K562 (cell line): ENCODE results near the gene PAFAH2. TPM values are rescaled to one million over a fixed set of nuclear protein-coding genes. Genes with fewer than 3 reads are reported as not detected.

Experiments
- ATAC-seq: fragments of 200-7000 bp; cut with Tn5 transposase; 3 replicates; pipeline ENCODE4 v1.9.1; 2020; ENCODE audit warnings: moderate library complexity
- BruUV-seq: library from RNA; stranded (reverse); fragments of 400-500 nt; replicated peaks from 2 replicates; lab custom pipeline; 2021; lab: Mats Ljungman, UMichigan
- CTCF ChIA-PET: fragments of 300-600 bp; formaldehyde crosslinking; extraction: SDS; loops from one replicate; lab custom pipeline; 2021; ENCODE audit warnings: low intra/inter-chr PET ratio; lab: Yijun Ruan, JAX
- POLR2A ChIA-PET: fragments of 300-600, 350-650 bp; sonication (Branson Sonifier 250); formaldehyde crosslinking; extraction: SDS; loops from one replicate; lab custom pipeline; 2021; ENCODE audit warnings: antibody characterized with exemption, inconsistent platforms; lab: Yijun Ruan, JAX
- DNase-seq, 4 experiments: peaks; one replicate each; pipeline versions ENCODE4 v3.0.0 to v3.0.0-alpha.2; 2011 to 2018; ENCODE audit warnings: low spot score in 3 of 4, mixed read lengths in 3 of 4; ENCODE audit errors: extremely low read depth in 1 of 4
- FAIRE-seq: peaks from 2 replicates; lab custom pipeline; 2011; peaks lifted over from hg19 to GRCh38; lab: Jason Lieb, UNC
- H2AFZ ChIP-seq: 2 replicates; pipeline ENCODE4 v1.6.0; 2011; ENCODE audit warnings: low read depth, low read length, control low read depth, inconsistent platforms
- H3K27ac ChIP-seq: fragments of 200-600 bp; 3 replicates; pipeline ENCODE4 v1.8.0; 2011; ENCODE audit warnings: low read depth, mild to moderate bottlenecking, control low read depth, inconsistent platforms, low read length, moderate library complexity, mixed read lengths; ENCODE audit errors: extremely low read depth
- H3K27me3 ChIP-seq, 2 experiments: fragments of 300-600 bp in 1 of 2; 2 replicates in 1 of 2; 3 replicates in 1 of 2; pipeline versions ENCODE4 v1.6.0 to v1.8.0; 2011; ENCODE audit warnings: inconsistent platforms in 2 of 2, low read length in 2 of 2, mild to moderate bottlenecking in 1 of 2, mixed read lengths in 1 of 2, moderate library complexity in 1 of 2; ENCODE audit not compliant: control insufficient read depth in 2 of 2, insufficient read depth in 2 of 2
- H3K36me3 ChIP-seq: fragments of 300-600 bp; 3 replicates; pipeline ENCODE4 v1.8.0; 2011; ENCODE audit warnings: mild to moderate bottlenecking, low read length, inconsistent platforms; ENCODE audit not compliant: control insufficient read depth, insufficient read depth
- H3K4me1 ChIP-seq, 2 experiments: fragments of 200-600 bp in 1 of 2; replicated peaks in 1 of 2; 2 replicates in 1 of 2; 3 replicates in 1 of 2; pipeline versions ENCODE4 v1.5.1 to v1.8.0; 2011; ENCODE audit warnings: inconsistent platforms in 2 of 2, low read length in 2 of 2, mild to moderate bottlenecking in 1 of 2, mixed read lengths in 1 of 2, moderate library complexity in 1 of 2; ENCODE audit not compliant: control insufficient read depth in 2 of 2, insufficient read depth in 2 of 2
- H3K4me2 ChIP-seq: 2 replicates; pipeline ENCODE4 v1.6.1; 2011; ENCODE audit warnings: low read length, control low read depth, inconsistent platforms, mixed read lengths; ENCODE audit not compliant: insufficient read depth
- H3K4me3 ChIP-seq: fragments of 200-600 bp; sonication (generic), shearing (Covaris generic); 2 replicates; pipeline ENCODE4 v1.5.1; 2016; ENCODE audit warnings: control low read depth, inconsistent platforms
- H3K79me2 ChIP-seq: fragments of 200-600 bp; 3 replicates; pipeline ENCODE4 v1.8.0; 2011; ENCODE audit warnings: low read length, inconsistent platforms; ENCODE audit not compliant: control insufficient read depth, insufficient read depth
- H3K9ac ChIP-seq, 2 experiments: 2 replicates each; pipeline versions ENCODE4 v1.6.0 to v1.6.1; 2011; ENCODE audit warnings: low read depth in 2 of 2, low read length in 2 of 2, control low read depth in 1 of 2, inconsistent platforms in 1 of 2, mild to moderate bottlenecking in 1 of 2, mixed read lengths in 1 of 2; ENCODE audit not compliant: insufficient read depth in 1 of 2
- H3K9me1 ChIP-seq: one replicate; pipeline ENCODE4 v1.6.0; 2011; ENCODE audit warnings: inconsistent platforms, mild to moderate bottlenecking, low read length, moderate library complexity; ENCODE audit not compliant: control insufficient read depth, insufficient read depth
- H3K9me3 ChIP-seq: replicated peaks from 2 replicates; pipeline ENCODE4 v1.5.1; 2011; ENCODE audit warnings: low read depth, low read length, inconsistent platforms; ENCODE audit not compliant: control insufficient read depth, insufficient read depth
- H4K20me1 ChIP-seq: replicated peaks from 2 replicates; pipeline ENCODE4 v1.6.1; 2011; ENCODE audit warnings: low read length, inconsistent platforms, mixed read lengths; ENCODE audit not compliant: control insufficient read depth, insufficient read depth
- ATF2 ChIP-seq: sonication (generic); formaldehyde crosslinking; IDR thresholded peaks from 2 replicates; pipeline ENCODE4 v1.8.1; 2022; ENCODE audit warnings: missing genetic modification reagents
- DNMT1 ChIP-seq: fragments of 450-650 bp; IDR thresholded peaks from 2 replicates; pipeline ENCODE4 v1.6.1; 2016; ENCODE audit warnings: antibody characterized with exemption, mild to moderate bottlenecking
- LCOR ChIP-seq: sonication (generic); formaldehyde crosslinking; IDR thresholded peaks from 2 replicates; pipeline ENCODE4 v1.8.0; 2022; ENCODE audit warnings: mild to moderate bottlenecking, missing genetic modification reagents
- MED1 ChIP-seq: sonication (generic); formaldehyde crosslinking; IDR thresholded peaks from 2 replicates; pipeline ENCODE4 v1.8.1; 2023; ENCODE audit warnings: missing genetic modification reagents, borderline replicate concordance
- SRSF7 ChIP-seq: fragments of 200-400 bp; formaldehyde crosslinking; optimal IDR thresholded peaks from 2 replicates; pipeline ENCODE3; 2017; ENCODE audit warnings: mild to moderate bottlenecking, low read depth, low read length
- TCFL5 ChIP-seq: fragments of 250-450 bp; sonication (Bioruptor Pico); conservative IDR thresholded peaks from 2 replicates; pipeline ENCODE4 v1.6.1; 2021; ENCODE audit warnings: mild to moderate bottlenecking, moderate library complexity, matching md5 sums
- WGBS: fragments of 100-300 bp; shearing (Covaris generic); methylation state at CpG from one replicate; pipeline ENCODE4 v1.1.6; 2016; ENCODE audit warnings: low coverage, mixed read lengths; ENCODE audit not compliant: insufficient coverage; ENCODE audit errors: missing lambda C conversion rate; 5-methylcytosine and 5-hydroxymethylcytosine counted together
- in situ Hi-C: fragments of 300-500 bp; cut with MboI; formaldehyde crosslinking; loops from 4 replicates; pipeline ENCODE4 v1.15.0; 2018; ENCODE audit warnings: inconsistent platforms, mixed read lengths
- intact Hi-C: fragments of 100-400 bp; cut with micrococcal nuclease; formaldehyde crosslinking; loops from 2 replicates; pipeline ENCODE4 v1.14.2; 2022
- polyA plus RNA-seq, 8 experiments: library from polyadenylated mRNA; depleted of rRNA in 4 of 8; stranded (reverse) in 5 of 8; unstranded in 3 of 8; fragments of >200 nt; fragmentation: Nextera tagmentation in 2 of 8; fragmentation: Illumina TruSeq in 1 of 8; extraction: Ambion mirVana in 2 of 8; extraction: Trizol in 1 of 8; gene quantifications; 2 replicates each; pipeline versions ENCODE4 v1.2.1 to v1.2.3, GENCODE V29; 2011 to 2014; ENCODE audit warnings: inconsistent platforms in 1 of 8, missing spikeins in 1 of 8
- total RNA-seq, 7 experiments: library from RNA; depleted of rRNA in 6 of 7; stranded (reverse); fragments of >200 nt in 6 of 7; fragmentation: Illumina TruSeq in 2 of 7; extraction: Trizol in 2 of 7; gene quantifications; 2 replicates each; pipeline versions ENCODE4 v1.2.1 to v1.2.3, GENCODE V29; 2011 to 2021; ENCODE audit warnings: low replicate concordance in 1 of 7
- TF ChIP-seq, protein P1 (sequence below): fragments of 450-650 bp; formaldehyde crosslinking; IDR thresholded peaks from 2 replicates; pipeline ENCODE4 v1.4.0; 2022; ENCODE audit warnings: mild to moderate bottlenecking, moderate library complexity
- TF ChIP-seq, protein P2 (sequence below): fragments of 450-650 bp; IDR thresholded peaks from 2 replicates; pipeline ENCODE4 v1.6.1; 2018; ENCODE audit not compliant: partially characterized antibody

PAFAH2 gene
- total and polyA plus RNA-seq, 9 of the 15 experiments (the other 6 are each of a cell fraction or from before 2014, with no cell fraction given): 4.2 to 10.9 (median 6.8) TPM

DNA sequence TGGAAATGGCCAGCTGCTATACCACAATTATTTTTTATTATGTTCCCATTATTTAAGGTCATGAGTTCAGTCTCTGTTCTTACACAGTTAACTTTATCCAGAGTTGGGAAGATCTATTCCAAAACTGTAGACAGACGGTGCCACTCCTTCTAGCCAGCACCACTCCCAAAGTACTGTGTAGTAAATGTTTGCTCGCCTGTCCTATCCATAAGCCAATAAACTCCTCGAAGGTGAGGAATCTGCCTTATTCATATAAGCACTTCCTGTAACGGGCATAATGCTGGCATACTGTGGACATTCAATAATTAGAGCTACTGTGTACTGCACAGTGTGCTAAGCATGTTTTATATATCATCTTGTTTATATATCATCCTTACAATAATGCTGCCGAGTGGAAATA lies 65.5 kb downstream of the PAFAH2 start:
- intact Hi-C loops (loop anchor here (2.0 kb wide), 1 partner anchor 26 kb away; the partner anchor contains the start of gene STMN1), in situ Hi-C loops (no loop called here)
- POLR2A ChIA-PET: interaction anchor here (0.8 to 3.0 kb wide), 5 partner anchors 8 to 40 kb away, joined by 4 to 13 read pairs (median 6); partner anchors contain the start of gene STMN1
- no peaks in the 10 kb centered on the region for H3K9me3 ChIP-seq
- H3K36me3 ChIP-seq: no peaks in the 10 kb centered on the region
- no peak for TF ChIP-seq LCOR
- TF ChIP-seq, protein P1, sequence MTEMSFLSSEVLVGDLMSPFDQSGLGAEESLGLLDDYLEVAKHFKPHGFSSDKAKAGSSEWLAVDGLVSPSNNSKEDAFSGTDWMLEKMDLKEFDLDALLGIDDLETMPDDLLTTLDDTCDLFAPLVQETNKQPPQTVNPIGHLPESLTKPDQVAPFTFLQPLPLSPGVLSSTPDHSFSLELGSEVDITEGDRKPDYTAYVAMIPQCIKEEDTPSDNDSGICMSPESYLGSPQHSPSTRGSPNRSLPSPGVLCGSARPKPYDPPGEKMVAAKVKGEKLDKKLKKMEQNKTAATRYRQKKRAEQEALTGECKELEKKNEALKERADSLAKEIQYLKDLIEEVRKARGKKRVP (CRISPR knock-in tag): no peak
- no peak for TF ChIP-seq MED1
- no peak for TF ChIP-seq ATF2
- TF ChIP-seq, protein P2, sequence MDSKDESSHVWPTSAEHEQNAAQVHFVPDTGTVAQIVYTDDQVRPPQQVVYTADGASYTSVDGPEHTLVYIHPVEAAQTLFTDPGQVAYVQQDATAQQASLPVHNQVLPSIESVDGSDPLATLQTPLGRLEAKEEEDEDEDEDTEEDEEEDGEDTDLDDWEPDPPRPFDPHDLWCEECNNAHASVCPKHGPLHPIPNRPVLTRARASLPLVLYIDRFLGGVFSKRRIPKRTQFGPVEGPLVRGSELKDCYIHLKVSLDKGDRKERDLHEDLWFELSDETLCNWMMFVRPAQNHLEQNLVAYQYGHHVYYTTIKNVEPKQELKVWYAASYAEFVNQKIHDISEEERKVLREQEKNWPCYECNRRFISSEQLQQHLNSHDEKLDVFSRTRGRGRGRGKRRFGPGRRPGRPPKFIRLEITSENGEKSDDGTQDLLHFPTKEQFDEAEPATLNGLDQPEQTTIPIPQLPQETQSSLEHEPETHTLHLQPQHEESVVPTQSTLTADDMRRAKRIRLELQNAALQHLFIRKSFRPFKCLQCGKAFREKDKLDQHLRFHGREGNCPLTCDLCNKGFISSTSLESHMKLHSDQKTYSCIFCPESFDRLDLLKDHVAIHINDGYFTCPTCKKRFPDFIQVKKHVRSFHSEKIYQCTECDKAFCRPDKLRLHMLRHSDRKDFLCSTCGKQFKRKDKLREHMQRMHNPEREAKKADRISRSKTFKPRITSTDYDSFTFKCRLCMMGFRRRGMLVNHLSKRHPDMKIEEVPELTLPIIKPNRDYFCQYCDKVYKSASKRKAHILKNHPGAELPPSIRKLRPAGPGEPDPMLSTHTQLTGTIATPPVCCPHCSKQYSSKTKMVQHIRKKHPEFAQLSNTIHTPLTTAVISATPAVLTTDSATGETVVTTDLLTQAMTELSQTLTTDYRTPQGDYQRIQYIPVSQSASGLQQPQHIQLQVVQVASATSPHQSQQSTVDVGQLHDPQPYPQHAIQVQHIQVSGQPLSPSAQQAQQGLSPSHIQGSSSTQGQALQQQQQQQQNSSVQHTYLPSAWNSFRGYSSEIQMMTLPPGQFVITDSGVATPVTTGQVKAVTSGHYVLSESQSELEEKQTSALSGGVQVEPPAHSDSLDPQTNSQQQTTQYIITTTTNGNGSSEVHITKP: no peak
- TF ChIP-seq SRSF7: no peak
- TF ChIP-seq TCFL5 (CRISPR knock-in tag): no peak
- TF ChIP-seq DNMT1: no peak
- TF ChIP-seq, all 486 proteins: peak for 0
- CTCF ChIA-PET: no interaction called here
- Histone ChIP-seq H2AFZ (peak overlapping the region; percentile 16; the same call in 1 of the 2 replicates), H3K27me3 (no peaks in the 10 kb centered on the region), H3K9me1 (peaks cover 4% of the 10 kb centered on the region), H3K4me3 (no peak overlapping the region), H3K4me1 (peaks cover 20 to 31% of the 10 kb centered on the region in 2 experiments), H3K79me2 (no peaks in the 10 kb centered on the region), H3K4me2 (no peak overlapping the region), H3K9ac (no peak overlapping the region), H3K27ac (no peak overlapping the region), H4K20me1 (no peaks in the 10 kb centered on the region)
- no TSS peak for BruUV-seq
- no peak for FAIRE-seq
- no peak for ATAC-seq
- WGBS: 63% methylated on average over 5 of the region's 5 CpGs
- no peak for DNase-seq
